Left lung (tissue), 10 donors: ENCODE results near the gene C14orf132. TPM values are rescaled to one million over a fixed set of nuclear protein-coding genes. Genes with fewer than 3 reads are reported as not detected.
A peak's percentile ranks its signal among the peaks of the same experiment; 100 is the strongest.

ENCODE experiments used
- ATAC-seq: fragments of 200-7000 bp; cut with Tn5 transposase; one replicate; pipeline ENCODE4 v1.9.1; 2020; ENCODE audit warnings: moderate library complexity
- DNase-seq, 4 donors: peaks; one replicate each; pipeline ENCODE4 v3.0.0-alpha.2; 2013 to 2020
- H3K27ac ChIP-seq, 2 donors: fragments of 200-600 bp; sonication (generic) in 1 of 2; one replicate each; pipeline versions ENCODE4 v1.5.0 to v1.8.0; 2020 to 2021
- H3K27me3 ChIP-seq, 2 donors: fragments of 200-600 bp; sonication (generic) in 1 of 2; one replicate each; pipeline versions ENCODE4 v1.5.0 to v1.8.0; 2020 to 2021
- H3K36me3 ChIP-seq, 2 donors: fragments of 200-600 bp; sonication (generic) in 1 of 2; one replicate each; pipeline versions ENCODE4 v1.5.0 to v1.8.0; 2020 to 2021
- H3K4me1 ChIP-seq, 2 donors: fragments of 200-600 bp; one replicate each; pipeline ENCODE4 v1.8.0; 2021
- H3K4me3 ChIP-seq, 2 donors: fragments of 200-600 bp; sonication (generic) in 1 of 2; one replicate each; pipeline versions ENCODE4 v1.5.0 to v1.8.0; 2020 to 2021; ENCODE audit warnings: mild to moderate bottlenecking in 1 of 2
- H3K9me3 ChIP-seq, 2 donors: fragments of 200-600 bp; sonication (generic) in 1 of 2; one replicate each; pipeline versions ENCODE4 v1.5.0 to v1.8.0; 2020 to 2021
- CTCF ChIP-seq, 2 donors: fragments of 200-600 bp; sonication (generic) in 1 of 2; IDR thresholded peaks; one replicate each; pipeline versions ENCODE4 v1.5.0 to v1.8.0; 2021; ENCODE audit warnings: antibody characterized with exemption in 2 of 2
- intact Hi-C, 2 donors: fragments of 100-400 bp; cut with DNase I; formaldehyde crosslinking; loops; one replicate each; pipeline versions ENCODE4 v1.11.2 to v1.14.2; 2022
- polyA plus RNA-seq, 6 donors: library from polyadenylated mRNA; unstranded; fragments of 120-200 nt; gene quantifications; one replicate each; pipeline ENCODE4 v1.2.1, GENCODE V29; 2013; ENCODE audit not compliant: insufficient read length in 6 of 6
- total RNA-seq, 2 donors: library from RNA; stranded (reverse); fragmentation: NEBNext Ultra II Directional; extraction: Animal tissue kit (Norgen Biotek cat#: 25700); gene quantifications; one replicate each; pipeline ENCODE4 v1.2.1, GENCODE V29; 2021
- donor health status: DM: no; HTN: yes; CAD: no.
- donor health status: DM: no; HTN: no; CAD: no.

C14orf132 gene
- total and polyA plus RNA-seq, 8 donors: 23.2 to 87.8 (median 34.0) TPM

DNA sequence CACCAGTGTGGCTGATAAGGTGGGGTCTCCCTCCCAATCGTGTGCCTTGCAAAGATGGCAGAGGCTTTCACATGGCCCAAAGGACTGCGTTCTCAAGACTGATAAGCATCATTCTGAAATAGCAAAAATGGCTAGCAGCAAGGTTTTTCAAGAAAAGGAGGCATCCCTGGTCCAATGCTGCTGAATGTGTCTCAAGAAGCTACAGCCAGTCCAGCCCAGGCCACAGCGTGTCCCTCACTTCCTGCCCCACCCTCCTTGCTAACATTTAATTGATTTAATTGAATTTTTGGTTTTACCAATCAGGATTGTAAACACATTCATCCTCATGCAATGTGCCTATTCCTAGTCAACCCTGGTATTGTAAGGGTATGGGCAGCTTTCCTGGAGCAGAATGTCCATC is 55.9 kb downstream of the C14orf132 start:
- Histone ChIP-seq H3K36me3 (no peaks in the 10 kb centered on the region), H3K4me3 (no peak overlapping the region), H3K4me1 (peaks cover 4 to 11% of the 10 kb centered on the region in 2 donors), H3K27me3 (no peaks in the 10 kb centered on the region), H3K27ac (no peak overlapping the region), H3K9me3 (no peaks in the 10 kb centered on the region)
- no peak for ATAC-seq
- intact Hi-C loops: loop anchor here (5.0 to 10.0 kb wide), 3 partner anchors 70 to 180 kb away; no protein-coding TSS in a partner anchor
- no peak for DNase-seq
- no peak for TF ChIP-seq CTCF (IDR thresholded peaks at IDR 0.05)

GRCh38 chr14:96095581-96096476 is 56.7 kb downstream of the C14orf132 start:
- no peaks in the 10 kb centered on the region for H3K27me3 ChIP-seq
- no peak overlapping the region for H3K27ac ChIP-seq
- ATAC-seq (peak; percentile 54), DNase-seq (peak in 2 of 4 donors; percentile 72 to 79)
- no peaks in the 10 kb centered on the region for H3K9me3 ChIP-seq
- no peak overlapping the region for H3K4me3 ChIP-seq
- H3K4me1 ChIP-seq: peaks cover under 1 to 9% of the 10 kb centered on the region in 2 donors
- no peak for TF ChIP-seq CTCF (IDR thresholded peaks at IDR 0.05)
- no peaks in the 10 kb centered on the region for H3K36me3 ChIP-seq
- intact Hi-C loops: loop anchor here (5.0 to 10.0 kb wide), 3 partner anchors 71 to 179 kb away; no protein-coding TSS in a partner anchor

DNA sequence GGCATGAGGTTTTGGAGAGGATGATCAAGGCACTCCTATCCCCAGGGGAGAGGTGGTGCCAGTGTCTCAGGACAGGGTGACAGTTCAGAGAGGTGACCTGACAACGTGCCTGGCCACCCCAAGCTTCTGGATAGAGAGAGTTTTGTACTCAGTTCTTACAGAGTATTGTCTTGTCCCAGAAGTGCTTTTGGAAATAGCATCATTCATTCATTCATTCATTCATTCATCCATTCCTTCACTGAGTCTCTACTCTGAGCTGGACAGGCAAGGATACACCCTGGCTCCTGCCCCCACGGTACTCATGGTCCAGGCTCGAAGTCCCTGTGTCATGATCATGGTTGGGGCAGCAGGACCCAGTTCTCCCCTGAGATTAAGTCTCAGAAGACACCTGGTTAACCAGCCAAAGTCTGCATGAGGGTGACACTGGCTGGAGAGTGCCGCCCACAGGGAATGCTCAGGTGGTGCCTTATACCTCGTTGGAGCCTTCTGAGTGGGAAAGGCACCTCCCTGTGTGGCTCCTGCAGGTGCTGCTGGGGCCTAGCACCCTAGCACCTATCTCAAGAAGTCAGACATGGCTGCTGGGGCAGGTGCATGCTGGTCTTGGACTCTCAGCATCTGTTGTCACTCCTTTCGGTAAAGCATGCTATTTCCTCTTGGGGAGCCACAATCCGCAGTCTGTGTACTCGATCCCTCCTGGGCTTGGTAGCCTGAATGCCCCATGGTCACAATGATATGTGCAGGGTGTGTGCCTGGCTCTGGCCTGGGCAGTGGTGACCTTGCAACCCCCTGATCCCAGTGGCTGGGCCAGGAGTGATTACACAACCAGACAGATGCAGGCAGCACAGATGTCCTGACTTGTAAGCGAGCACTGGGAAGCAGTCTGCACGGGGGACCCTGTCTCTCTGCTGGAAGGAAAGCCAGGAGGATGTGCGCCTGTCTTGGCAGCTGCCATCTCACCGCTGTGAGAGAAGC is 57.8 kb downstream of the C14orf132 start:
- Histone ChIP-seq H3K4me3 (no peak overlapping the region), H3K27ac (no peak overlapping the region), H3K36me3 (no peaks in the 10 kb centered on the region), H3K27me3 (no peaks in the 10 kb centered on the region), H3K4me1 (peaks cover 0 to 9% of the 10 kb centered on the region in 2 donors), H3K9me3 (no peaks in the 10 kb centered on the region)
- no peak for ATAC-seq
- no peak for DNase-seq
- TF ChIP-seq CTCF (IDR thresholded peaks at IDR 0.05): no peak
- intact Hi-C loops: loop anchor here (5.0 to 10.0 kb wide), 3 partner anchors 72 to 178 kb away; no protein-coding TSS in a partner anchor

DNA sequence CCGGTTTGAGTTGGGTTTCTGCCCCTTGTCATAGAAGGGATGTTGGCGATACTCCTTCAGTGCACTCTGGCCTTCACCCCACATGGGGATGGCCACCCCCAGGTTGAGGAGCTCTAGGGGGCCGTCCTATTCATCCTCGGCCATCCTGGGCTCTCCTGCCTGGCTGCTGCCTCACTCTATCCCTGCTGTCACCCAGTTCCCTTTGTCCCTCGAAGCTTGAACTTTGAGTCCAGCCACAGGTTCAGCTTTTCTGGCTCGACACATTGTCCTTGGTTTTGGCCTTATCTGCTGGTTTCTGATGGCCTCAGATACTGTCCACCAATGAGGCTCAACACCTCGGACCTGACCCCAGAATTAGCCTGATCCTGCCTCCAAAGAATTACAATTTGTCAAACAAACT is 58.6 kb downstream of the C14orf132 start:
- intact Hi-C loops: loop anchor here (5.0 to 10.0 kb wide), 3 partner anchors 73 to 177 kb away; no protein-coding TSS in a partner anchor
- Histone ChIP-seq H3K9me3 (no peaks in the 10 kb centered on the region), H3K4me3 (no peak overlapping the region), H3K36me3 (no peaks in the 10 kb centered on the region), H3K27ac (no peak overlapping the region), H3K27me3 (no peaks in the 10 kb centered on the region), H3K4me1 (peaks cover 0 to 9% of the 10 kb centered on the region in 2 donors)
- TF ChIP-seq CTCF (IDR thresholded peaks at IDR 0.05): no peak
- DNase-seq (no peak), ATAC-seq (no peak)
